ENCODE data around the gene HOOK2.

DNA sequence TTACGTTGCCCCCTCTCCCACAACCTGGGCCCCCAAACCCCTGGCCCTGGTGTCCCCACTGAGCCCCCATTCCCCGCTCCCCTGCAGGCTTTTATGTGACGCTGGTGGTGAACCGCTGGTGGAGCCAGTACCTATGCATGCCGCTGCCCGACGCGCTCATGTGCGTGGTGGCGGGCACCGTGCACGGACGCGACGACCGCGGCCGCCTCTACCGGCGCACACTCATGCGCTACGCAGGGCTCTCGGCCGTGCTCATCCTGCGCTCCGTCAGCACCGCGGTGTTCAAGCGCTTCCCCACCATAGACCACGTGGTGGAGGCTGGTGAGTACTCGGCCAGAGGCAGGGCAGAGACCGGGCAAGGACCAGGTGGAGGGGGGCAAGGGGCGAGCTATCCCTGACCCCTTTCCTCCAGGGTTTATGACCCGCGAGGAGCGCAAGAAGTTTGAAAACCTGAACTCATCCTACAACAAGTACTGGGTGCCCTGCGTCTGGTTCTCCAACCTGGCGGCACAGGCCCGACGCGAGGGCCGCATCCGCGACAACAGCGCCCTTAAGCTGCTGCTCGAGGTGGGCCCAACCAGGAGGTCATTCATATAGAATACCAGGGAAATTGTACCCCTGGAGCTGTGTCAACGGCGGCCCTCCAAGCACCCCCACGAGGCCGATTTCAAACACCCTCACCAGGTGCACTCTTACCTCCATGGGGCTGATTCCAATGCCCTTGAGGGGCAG, 20.7 kb downstream of the HOOK2 start:
- TF ChIP-seq FOXM1 (IDR thresholded peaks at IDR 0.05; ENCODE audit: borderline replicate concordance) = no peak
- no peak for TF ChIP-seq BHLHE40 (IDR thresholded peaks at IDR 0.05; ENCODE audit: borderline replicate concordance)
- TF ChIP-seq NFRKB (IDR thresholded peaks at IDR 0.05) = no peak
- no peak for TF ChIP-seq FOXK2 (IDR thresholded peaks at IDR 0.05)
- no peak for TF ChIP-seq SP1 (IDR thresholded peaks at IDR 0.05)
- no peak for TF ChIP-seq ARNT (IDR thresholded peaks at IDR 0.05)
- TF ChIP-seq CTBP1 (IDR thresholded peaks at IDR 0.05; ENCODE audit: borderline replicate concordance) = no peak
- no peak for TF ChIP-seq FOXA1 (IDR thresholded peaks at IDR 0.05)
- TF ChIP-seq TARDBP (IDR thresholded peaks at IDR 0.05) = no peak
- TF ChIP-seq, protein P1, sequence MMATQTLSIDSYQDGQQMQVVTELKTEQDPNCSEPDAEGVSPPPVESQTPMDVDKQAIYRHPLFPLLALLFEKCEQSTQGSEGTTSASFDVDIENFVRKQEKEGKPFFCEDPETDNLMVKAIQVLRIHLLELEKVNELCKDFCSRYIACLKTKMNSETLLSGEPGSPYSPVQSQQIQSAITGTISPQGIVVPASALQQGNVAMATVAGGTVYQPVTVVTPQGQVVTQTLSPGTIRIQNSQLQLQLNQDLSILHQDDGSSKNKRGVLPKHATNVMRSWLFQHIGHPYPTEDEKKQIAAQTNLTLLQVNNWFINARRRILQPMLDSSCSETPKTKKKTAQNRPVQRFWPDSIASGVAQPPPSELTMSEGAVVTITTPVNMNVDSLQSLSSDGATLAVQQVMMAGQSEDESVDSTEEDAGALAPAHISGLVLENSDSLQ (IDR thresholded peaks at IDR 0.05) = no peak
- no peak for TF ChIP-seq HDGF (IDR thresholded peaks at IDR 0.05; ENCODE audit: borderline replicate concordance)
